Heart right ventricle (tissue), 16 donors: ENCODE data around the gene TM9SF2. TPM values are rescaled to one million over a fixed set of nuclear protein-coding genes. Genes with fewer than 3 reads are reported as not detected.
A peak's percentile ranks its signal among the peaks of the same experiment; 100 is the strongest.

Source experiments
- ATAC-seq, 8 donors: fragments of 200-7000 bp; cut with Tn5 transposase; one replicate each; pipeline ENCODE4 v1.9.1; 2020; ENCODE audit warnings: mild to moderate bottlenecking in 8 of 8, moderate library complexity in 8 of 8, moderate number of reproducible peaks in 1 of 8
- DNase-seq, 2 donors: peaks; one replicate each; pipeline ENCODE4 v3.0.0-alpha.2; 2020
- H3K27ac ChIP-seq, 10 donors: fragments of 200-600 bp; sonication (generic) in 2 of 10; one replicate each; pipeline versions ENCODE4 v1.5.0 to v1.8.0; 2020 to 2022; ENCODE audit warnings: mild to moderate bottlenecking in 3 of 10
- H3K27me3 ChIP-seq, 7 donors: fragments of 200-600 bp; one replicate each; pipeline ENCODE4 v1.8.0; 2021 to 2022; ENCODE audit warnings: mild to moderate bottlenecking in 2 of 7
- H3K36me3 ChIP-seq, 9 donors: fragments of 200-600 bp; sonication (generic) in 1 of 9; one replicate each; pipeline versions ENCODE4 v1.5.0 to v1.8.0; 2020 to 2022; ENCODE audit warnings: mild to moderate bottlenecking in 2 of 9
- H3K4me1 ChIP-seq, 9 donors: fragments of 200-600 bp; sonication (generic) in 1 of 9; one replicate each; pipeline versions ENCODE4 v1.5.0 to v1.8.0; 2020 to 2022; ENCODE audit warnings: mild to moderate bottlenecking in 4 of 9
- H3K4me3 ChIP-seq, 10 donors: fragments of 200-600 bp; sonication (generic) in 2 of 10; one replicate each; pipeline versions ENCODE4 v1.5.0 to v1.8.0; 2020 to 2022; ENCODE audit warnings: mild to moderate bottlenecking in 7 of 10, moderate library complexity in 2 of 10
- H3K9me3 ChIP-seq, 11 donors: fragments of 200-600 bp in 10 of 11; sonication (generic) in 2 of 11; one replicate each; pipeline versions ENCODE4 v1.5.0 to v1.8.0; 2013 to 2022; ENCODE audit warnings: mild to moderate bottlenecking in 2 of 11, control low read depth in 1 of 11, moderate library complexity in 1 of 11
- WGBS, 2 donors: extraction: QIAGEN DNeasy Blood & Tissue Kit; methylation state at CpG; one replicate each; pipeline ENCODE4 v1.1.7; 2013; ENCODE audit warnings: inconsistent platforms in 1 of 2; 5-methylcytosine and 5-hydroxymethylcytosine counted together
- intact Hi-C, 10 donors: fragments of 100-400 bp; cut with DNase I; formaldehyde crosslinking; loops; one replicate each; pipeline versions ENCODE4 v1.11.1 to v1.14.2; 2022
- polyA plus RNA-seq, 2 donors: library from polyadenylated mRNA; stranded (reverse); fragments of 200-250 nt; gene quantifications; one replicate each; pipeline ENCODE4 v1.2.3, GENCODE V29; 2013
- total RNA-seq, 10 donors: library from RNA; stranded (reverse); fragmentation: NEBNext Ultra II Directional in 3 of 10; extraction: Animal tissue kit (Norgen Biotek cat#: 25700) in 3 of 10; gene quantifications; one replicate each; pipeline versions ENCODE4 v1.2.1 to v1.2.4, GENCODE V29; 2021 to 2023
- TF ChIP-seq, protein P1 (sequence below), 9 donors: fragments of 200-600 bp; sonication (generic) in 2 of 9; IDR thresholded peaks; one replicate each; pipeline versions ENCODE4 v1.5.0 to v1.8.0; 2021 to 2022; ENCODE audit warnings: antibody characterized with exemption in 9 of 9, mild to moderate bottlenecking in 5 of 9, moderate library complexity in 1 of 9
- donor health status: Arrhythmogenic right ventricular cardiomyopathy.
- donor health status: ischemic (EF 13 %, LVEDD 7.1; RV severe dilation, severe dysfunction).
- donor health status: healthy with polysubstance abuse.
- donor health status: DM: no; HTN: yes; CAD: no.
- donor health status: DM: no; HTN: no; CAD: no.
- donor health status: ischemic (EF 25% LVEDD 6.9; RV normal size, moderate dysfunction).
- donor health status: ischemic (EF 25% LVEDD 5.7; RV mildly dilated, moderate dysfunction).
- donor health status: healthy.
- donor health status: DM: yes; HTN: yes; CAD: no.
- donor health status: Ischemic cardiomyopathy.
- donor health status: ischemic (EF 35%, LVEDD 5.7; RV mildly dilated, moderate dysfunction).
- donor health status: nonischemic (EF 11% LVEDD 7.7; RV severe dilation, severe dysfunction).
- donor health status: DM: yes; HTN: yes; CAD: no.
- donor health status: PGD.
- donor health status: ischemic (EF 29% LVEDD 5.4; RV normal size, mild dysfunction).
- donor health status: nonischemic (EF 23%, LVEDD 6.1; RV moderate dilation, normal function).

TM9SF2 gene
- total and polyA plus RNA-seq, 12 donors, result 27.9 to 78.8 (median 61.1) TPM

DNA sequence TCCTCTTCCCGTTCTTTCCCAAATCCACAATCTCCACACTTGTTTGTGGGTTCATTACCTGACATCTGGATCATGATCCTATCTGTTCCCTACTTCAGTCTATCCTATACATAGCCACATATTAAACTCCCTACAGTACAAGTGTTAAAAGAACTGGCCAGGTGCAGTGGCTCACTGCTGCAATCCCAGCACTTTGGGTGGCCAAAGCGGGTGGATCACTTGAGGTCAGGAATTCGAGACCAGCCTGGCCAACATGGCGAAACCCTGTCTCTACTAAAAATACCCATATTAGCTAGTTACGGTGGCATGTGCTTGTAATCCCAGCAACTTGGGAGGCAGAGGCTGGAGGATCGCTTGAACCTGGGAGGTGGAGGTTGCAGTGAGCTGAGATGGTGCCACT, 88.3 kb downstream of the TM9SF2 start:
- Histone ChIP-seq H3K27ac (no peak overlapping the region), H3K36me3 (no peaks in the 10 kb centered on the region), H3K4me1 (peaks cover 0 to 28% (median 13%) of the 10 kb centered on the region in 9 donors), H3K9me3 (no peaks in the 10 kb centered on the region), H3K27me3 (no peaks in the 10 kb centered on the region), H3K4me3 (no peak overlapping the region)
- intact Hi-C loops, result no loop called here
- TF ChIP-seq, protein P1, sequence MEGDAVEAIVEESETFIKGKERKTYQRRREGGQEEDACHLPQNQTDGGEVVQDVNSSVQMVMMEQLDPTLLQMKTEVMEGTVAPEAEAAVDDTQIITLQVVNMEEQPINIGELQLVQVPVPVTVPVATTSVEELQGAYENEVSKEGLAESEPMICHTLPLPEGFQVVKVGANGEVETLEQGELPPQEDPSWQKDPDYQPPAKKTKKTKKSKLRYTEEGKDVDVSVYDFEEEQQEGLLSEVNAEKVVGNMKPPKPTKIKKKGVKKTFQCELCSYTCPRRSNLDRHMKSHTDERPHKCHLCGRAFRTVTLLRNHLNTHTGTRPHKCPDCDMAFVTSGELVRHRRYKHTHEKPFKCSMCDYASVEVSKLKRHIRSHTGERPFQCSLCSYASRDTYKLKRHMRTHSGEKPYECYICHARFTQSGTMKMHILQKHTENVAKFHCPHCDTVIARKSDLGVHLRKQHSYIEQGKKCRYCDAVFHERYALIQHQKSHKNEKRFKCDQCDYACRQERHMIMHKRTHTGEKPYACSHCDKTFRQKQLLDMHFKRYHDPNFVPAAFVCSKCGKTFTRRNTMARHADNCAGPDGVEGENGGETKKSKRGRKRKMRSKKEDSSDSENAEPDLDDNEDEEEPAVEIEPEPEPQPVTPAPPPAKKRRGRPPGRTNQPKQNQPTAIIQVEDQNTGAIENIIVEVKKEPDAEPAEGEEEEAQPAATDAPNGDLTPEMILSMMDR (IDR thresholded peaks at IDR 0.05), result no peak
- WGBS, 2 donors, result 92 to 95% methylated on average over 6 of the region's 6 CpGs
- DNase-seq, result no peak
- ATAC-seq, result no peak

DNA sequence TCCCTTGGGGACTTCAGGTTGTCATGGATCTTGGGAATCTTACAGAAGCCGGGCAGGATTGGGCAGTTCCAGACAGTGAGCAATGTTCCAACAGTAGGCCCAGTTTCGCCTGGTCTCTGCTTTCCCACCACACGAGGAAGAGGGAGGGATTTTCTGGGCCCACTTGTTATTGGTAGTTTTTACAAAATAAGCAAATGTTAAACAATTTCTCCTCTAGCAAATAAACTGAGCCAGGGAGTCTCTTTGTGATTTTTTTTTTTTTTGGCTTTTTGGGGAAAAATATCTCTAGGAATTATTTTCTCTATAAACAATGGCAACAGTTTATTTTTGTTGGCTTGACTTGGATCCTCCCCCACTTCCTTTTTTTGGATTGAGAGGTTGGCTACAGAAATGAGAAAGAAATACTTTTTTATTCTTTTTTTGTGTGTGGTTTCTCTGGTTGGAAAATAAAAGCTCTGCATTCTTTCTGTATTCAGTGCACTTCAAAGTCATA, 89.3 kb downstream of the TM9SF2 start:
- Histone ChIP-seq H3K9me3 (no peaks in the 10 kb centered on the region), H3K4me1 (peaks cover 0 to 28% (median 13%) of the 10 kb centered on the region in 9 donors), H3K36me3 (no peaks in the 10 kb centered on the region), H3K4me3 (no peak overlapping the region), H3K27ac (peak overlapping the region in 5 of 10 donors; percentile 24 to 48 (median 38)), H3K27me3 (no peaks in the 10 kb centered on the region)
- intact Hi-C loops, result no loop called here
- WGBS, 2 donors, result 42 to 45% methylated on average over 3 of the region's 3 CpGs
- ATAC-seq (peak in 5 of 8 donors; percentile 38 to 76 (median 57)), DNase-seq (peak in 1 of 2 donors; percentile 27)
- TF ChIP-seq, protein P1 (IDR thresholded peaks at IDR 0.05), result no peak

DNA sequence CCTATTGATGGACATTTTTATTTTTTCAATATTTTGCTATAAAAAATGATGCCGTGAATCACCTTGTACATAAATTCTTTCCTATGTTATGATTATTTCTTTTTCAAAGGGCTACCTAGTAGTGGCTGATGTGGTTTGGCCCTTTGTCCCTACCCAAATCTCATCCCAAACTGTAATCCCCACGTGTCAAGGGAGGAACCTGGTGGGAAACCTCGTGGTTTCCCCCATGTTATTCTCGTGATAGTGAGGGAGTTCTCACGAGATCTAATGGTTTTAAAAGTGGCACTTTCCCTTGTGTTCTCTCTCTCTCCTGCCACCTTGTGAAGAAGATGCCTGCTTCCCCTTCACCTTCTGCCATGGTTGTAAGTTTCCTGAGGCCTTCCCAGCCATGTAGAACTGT, 94.9 kb downstream of the TM9SF2 start:
- TF ChIP-seq, protein P1 (IDR thresholded peaks at IDR 0.05), result no peak
- Histone ChIP-seq H3K27ac (no peak overlapping the region), H3K9me3 (no peaks in the 10 kb centered on the region), H3K36me3 (no peaks in the 10 kb centered on the region), H3K27me3 (no peaks in the 10 kb centered on the region), H3K4me1 (peaks cover 0 to 2% (median 0%) of the 10 kb centered on the region in 9 donors), H3K4me3 (no peak overlapping the region)
- no peak for DNase-seq
- WGBS, 2 donors, result 82 to 86% methylated on average over 5 of the region's 5 CpGs
- no peak for ATAC-seq
- intact Hi-C loops, result no loop called here

DNA sequence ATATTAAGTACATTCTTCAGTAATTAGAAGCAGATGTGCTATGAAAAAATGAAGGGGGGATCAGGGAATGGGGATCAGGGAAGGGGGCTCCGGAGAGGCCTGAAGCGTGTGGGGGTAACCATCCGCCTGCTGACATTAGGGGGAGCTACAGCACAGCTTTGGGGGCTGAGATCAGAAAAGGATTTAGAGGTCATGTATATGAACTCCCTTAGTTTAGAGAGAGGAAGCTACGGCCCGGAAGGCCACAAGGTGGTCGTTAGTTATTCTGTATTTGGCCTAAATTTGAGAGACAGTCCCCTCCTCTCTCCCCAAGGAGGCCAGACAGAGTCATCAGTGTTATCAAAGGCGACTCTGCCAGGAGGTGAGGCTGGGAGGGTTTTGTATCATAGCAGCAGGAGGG, 99.0 kb downstream of the TM9SF2 start:
- Histone ChIP-seq H3K4me3 (no peak overlapping the region), H3K27ac (no peak overlapping the region), H3K4me1 (peaks cover 0 to under 1% (median 0%) of the 10 kb centered on the region in 9 donors), H3K9me3 (no peaks in the 10 kb centered on the region), H3K36me3 (no peaks in the 10 kb centered on the region), H3K27me3 (no peaks in the 10 kb centered on the region)
- intact Hi-C loops, result loop anchor here in 1 of 10 donors (10.0 kb wide), 1 partner anchor 156 kb away; no protein-coding TSS in a partner anchor
- 45 to 46% methylated on average over 7 of the region's 7 CpGs for WGBS, 2 donors
- TF ChIP-seq, protein P1 (IDR thresholded peaks at IDR 0.05), result peak in 1 of 9 donors; percentile 10
- ATAC-seq (no peak), DNase-seq (no peak)
